ENCODE data around the gene HIVEP3.

Gene HIVEP3

GRCh38 chr1:41504114-41505035 lies 414.3 kb downstream of the HIVEP3 start:
- no peak for DNase-seq

GRCh38 chr1:41503538-41504113 lies 415.1 kb downstream of the HIVEP3 start:
- DNase-seq: no peak

- no peak for DNase-seq
Observed at GRCh38 chr1:41502912-41503311, 415.8 kb downstream of the HIVEP3 start.

DNA sequence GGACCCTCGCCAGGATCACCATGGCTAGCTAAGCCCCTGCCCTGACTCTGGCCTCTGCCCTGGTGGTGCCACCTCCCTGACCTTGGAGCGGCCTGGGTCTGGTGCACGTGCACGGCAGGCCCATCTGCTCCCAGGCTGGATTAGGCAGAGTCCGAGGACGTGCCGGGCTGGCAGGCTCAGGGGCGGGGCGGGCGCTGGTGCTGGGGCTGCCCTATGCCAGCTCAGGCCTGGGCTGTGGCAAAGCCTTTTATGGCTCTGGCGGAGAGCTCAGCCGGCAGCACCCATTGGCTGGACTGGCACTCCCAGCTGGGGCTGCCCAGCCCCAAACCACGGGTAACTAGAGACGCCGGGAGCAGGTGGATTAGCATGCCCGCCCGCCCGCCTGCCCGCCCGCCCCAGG lies 417.1 kb downstream of the HIVEP3 start:
- DNase-seq: no peak

- no peak for DNase-seq
Observed at GRCh38 chr1:41500781-41501518, 417.8 kb downstream of the HIVEP3 start.

GRCh38 chr1:41500378-41500777 lies 418.3 kb downstream of the HIVEP3 start:
- DNase-seq: no peak

DNA sequence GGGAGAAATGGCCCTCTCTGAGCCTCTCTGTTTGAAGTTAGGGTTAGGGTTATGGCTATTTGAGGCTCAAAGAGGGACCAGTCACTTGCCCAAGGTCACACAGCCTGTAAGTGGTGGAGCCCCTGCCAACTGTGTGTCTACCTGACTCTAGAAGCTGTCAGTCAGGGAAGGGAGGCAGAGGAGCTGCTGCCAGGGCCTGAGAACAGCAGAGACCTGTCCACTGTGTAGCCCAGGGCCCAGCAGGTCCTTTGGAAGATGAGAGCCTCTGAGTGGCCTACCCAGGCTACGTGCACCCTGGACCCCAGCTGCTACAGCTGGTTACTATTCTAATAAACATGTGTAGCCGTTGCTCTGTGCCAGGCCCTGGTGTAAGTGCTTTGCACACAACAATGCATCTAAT lies 419.1 kb downstream of the HIVEP3 start:
- DNase-seq: no peak

GRCh38 chr1:41498804-41499203 lies 419.9 kb downstream of the HIVEP3 start:
- no peak for DNase-seq

GRCh38 chr1:41498391-41498790 lies 420.3 kb downstream of the HIVEP3 start:
- no peak for DNase-seq

DNA sequence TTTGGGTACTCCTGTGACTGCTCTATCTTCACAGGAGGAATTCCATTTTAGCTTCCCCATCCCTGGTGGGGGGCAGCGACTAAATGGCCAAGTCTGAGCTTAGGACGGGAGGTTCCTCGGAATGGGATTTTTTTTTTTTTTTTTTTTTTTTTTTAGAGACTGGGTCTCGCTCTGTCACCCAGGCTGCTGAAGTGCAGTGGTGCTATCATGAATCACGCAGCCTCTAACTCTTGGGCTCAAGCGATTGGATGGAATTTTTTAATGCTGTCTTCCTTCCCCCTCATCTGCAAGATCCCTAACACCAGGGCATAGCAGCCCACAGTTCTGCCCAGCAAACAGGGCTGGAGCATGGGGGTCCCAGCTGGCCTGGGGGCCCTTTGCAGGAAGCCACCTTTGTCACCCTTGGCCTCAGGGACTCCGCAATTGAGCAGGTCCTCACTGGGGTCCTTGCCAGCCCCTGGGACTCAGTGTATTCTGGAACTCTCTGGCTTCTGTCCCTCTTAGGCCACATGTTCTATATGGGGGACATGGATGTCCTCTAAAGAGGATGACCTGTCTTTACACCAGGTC lies 421.2 kb downstream of the HIVEP3 start:
- DNase-seq: no peak

DNA sequence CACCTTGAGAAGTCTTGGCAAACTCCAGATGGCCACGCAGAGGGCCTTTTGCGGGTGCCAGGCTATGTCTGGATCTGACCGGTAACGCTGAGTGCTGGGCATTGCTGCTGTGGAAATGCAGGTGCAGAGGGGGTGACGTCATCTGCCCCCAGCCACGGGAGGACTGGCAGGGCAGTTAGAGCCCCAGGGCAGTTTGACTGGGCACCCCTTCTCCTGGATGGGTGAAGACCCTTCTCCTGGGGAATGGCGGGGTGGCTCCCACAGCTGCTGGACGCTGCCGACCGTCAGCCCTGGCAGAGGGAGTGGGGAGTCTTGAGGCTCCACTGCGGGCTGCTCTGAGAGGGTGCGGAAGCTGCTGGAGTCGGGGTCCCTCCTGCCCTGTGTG lies 421.7 kb downstream of the HIVEP3 start:
- DNase-seq: no peak

- peak; percentile 71 for DNase-seq
Observed at GRCh38 chr1:41496080-41497055, 422.4 kb downstream of the HIVEP3 start.

GRCh38 chr1:41495210-41495948 lies 423.3 kb downstream of the HIVEP3 start:
- peak; percentile 49 for DNase-seq

GRCh38 chr1:41494351-41495209 lies 424.1 kb downstream of the HIVEP3 start:
- DNase-seq: no peak

DNA sequence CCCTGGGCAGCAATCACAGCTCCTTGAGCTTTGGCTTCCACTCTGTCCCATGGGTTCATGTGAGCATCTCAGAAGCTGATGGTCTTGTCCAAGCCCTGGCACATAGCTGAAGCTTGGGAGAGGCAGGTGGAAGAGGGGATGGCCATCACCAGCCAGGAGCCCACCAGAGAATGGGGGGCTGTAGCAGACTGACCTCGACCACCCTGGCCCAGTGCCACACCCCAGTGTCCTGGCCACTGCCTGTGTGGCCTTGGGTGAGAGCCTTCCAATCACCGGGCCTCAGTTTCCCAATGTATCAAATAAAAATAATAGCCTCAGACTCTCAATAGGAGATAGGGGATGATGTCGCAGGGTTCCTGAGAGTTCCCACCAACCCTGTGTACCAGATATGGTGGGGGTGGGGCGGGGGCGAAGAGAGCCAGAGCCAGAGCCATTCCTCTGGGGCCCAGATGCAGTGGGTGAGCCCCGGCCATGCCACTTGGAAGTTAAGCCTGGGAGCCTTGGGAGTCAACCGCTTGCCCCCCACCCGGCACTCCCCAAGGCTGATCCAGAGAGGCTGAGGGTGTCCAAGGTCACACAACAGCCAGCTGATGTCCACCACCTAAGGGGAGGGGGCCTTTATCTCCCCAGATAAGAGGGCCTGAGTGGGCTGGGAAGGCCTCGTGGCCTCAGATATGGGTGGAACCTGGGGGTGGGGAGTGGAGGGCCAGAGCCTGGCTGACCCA lies 424.9 kb downstream of the HIVEP3 start:
- no peak for DNase-seq

DNA sequence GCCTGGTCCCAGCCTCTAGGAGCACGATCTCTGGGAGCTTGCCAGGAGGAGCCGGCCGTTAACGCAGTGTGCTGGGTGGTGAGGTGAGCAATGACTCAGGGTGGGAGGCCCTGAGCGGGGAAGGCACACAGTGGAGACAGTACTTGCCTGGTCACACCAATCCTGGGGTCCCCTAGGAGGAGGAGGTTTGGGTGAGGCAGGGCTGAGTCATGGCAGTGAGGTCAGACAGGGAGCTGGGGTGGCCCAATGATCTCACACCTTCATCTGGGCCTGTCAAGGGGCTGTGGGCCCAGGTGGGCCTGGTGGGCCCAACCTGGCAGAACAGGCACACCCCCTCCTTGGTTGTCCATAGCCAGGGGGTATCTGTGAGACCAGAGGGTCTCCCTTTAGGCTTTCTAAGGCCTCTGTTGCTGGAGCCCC lies 425.6 kb downstream of the HIVEP3 start:
- DNase-seq: no peak

DNA sequence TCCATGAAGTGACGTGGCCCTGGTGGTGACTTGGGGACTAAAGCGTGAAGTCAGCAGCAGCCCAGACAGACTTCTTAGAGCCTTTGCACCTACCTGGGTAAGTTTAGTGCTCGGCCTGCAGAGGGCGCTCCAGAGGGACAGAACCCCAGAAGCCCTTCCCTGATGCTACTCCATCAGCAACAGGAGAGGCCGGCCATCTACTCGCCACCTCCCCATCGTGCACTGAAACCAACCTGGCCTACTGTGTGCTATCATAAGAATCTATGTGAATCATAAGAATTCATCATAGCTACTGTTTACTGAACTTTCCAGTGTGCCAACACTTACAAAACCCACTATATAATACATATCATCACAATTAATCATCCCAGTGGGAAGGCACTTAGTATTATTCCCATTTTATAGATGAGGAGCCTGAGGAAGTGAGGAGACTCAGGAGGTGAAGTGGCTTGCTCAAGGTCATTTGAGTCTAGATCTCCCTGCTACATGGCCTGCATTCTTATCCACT lies 426.3 kb downstream of the HIVEP3 start:
- DNase-seq: peak; percentile 72

DNA sequence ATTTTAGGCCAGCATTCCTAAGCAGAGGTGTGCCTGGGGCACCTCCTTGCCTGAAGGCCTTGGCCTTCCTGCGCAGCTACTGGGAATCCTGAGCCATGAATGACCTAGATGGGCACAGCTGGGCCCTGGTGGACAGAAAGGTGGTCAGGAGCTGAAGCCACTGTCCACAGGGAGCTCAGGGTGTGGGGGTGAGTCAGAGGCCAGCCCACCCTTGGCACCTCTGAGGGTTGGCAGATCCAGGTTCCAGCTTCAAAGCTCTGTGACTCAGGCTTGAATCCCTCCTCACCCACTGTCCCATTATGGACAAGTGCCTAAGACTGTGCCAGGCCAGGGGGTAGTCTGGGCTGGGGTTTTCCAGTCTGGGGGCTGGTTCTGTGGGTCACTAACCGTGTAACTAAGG lies 427.8 kb downstream of the HIVEP3 start:
- DNase-seq: no peak

DNA sequence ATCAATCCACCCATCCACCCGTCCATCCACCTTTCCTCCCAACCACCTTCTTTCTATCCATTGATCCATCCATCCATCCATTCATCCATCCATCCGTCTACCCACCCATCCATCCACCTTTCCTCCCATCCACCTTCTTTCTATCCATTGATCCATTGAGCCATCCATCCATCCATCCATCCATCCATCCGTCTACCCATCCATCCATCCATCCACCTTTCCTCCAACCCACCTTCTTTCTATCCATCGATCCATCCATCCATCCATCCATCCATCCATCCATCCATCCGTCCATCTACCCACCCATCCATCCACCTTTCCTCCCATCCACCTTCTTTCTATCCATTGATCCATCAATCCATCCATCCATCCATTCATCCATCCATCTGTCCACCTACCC lies 429.2 kb downstream of the HIVEP3 start:
- DNase-seq: no peak

Measured in hematopoietic multipotent progenitor cell treated with erythropoietin and hydrocortisone succinate and interleukin-3 and kit ligand, for 6 days (in vitro differentiated cells).